ENCODE results near the gene NIPAL4.
"Not testable (repeated sequence)": the region's sequence is repeated elsewhere in the genome, so short reads cannot be mapped to it uniquely, and the experiment has no call there.

Gene NIPAL4

GRCh38 chr5:157459715-157460599, at the start of gene NIPAL4:
Gene NIPAL4, plus strand, starts transcription at chr5:157460213. Its CDS starts 108 bp downstream, at chr5:157460321.
- no peak for DNase-seq (ENCODE audit: low read depth, low spot score)
- TF ChIP-seq CTCF (IDR thresholded peaks at IDR 0.05; ENCODE audit: insufficient read depth, low read length, missing control alignments) = no peak
- POLR2A ChIA-PET = interaction anchor here (0.5 kb wide), 1 partner anchor 20 kb away, joined by 3 read pairs; no protein-coding TSS in a partner anchor
- peak within 1 kb of the TSS; percentile 62 for H3K4me3 ChIP-seq (ENCODE audit: low read depth, low read length)
- CTCF ChIA-PET = interaction anchor here (0.9 to 4.8 kb wide), 8 partner anchors 11 to 123 kb away, joined by 3 to 40 read pairs (median 3); no protein-coding TSS in a partner anchor

GRCh38 chr5:157415838-157416237, 44.2 kb upstream of the NIPAL4 start:
- no peak for TF ChIP-seq CTCF (IDR thresholded peaks at IDR 0.05; ENCODE audit: insufficient read depth, low read length, missing control alignments)
- ChIA-PET CTCF (interaction anchor here (1.0 to 1.2 kb wide), 3 partner anchors 9 to 62 kb away, joined by 3 to 6 read pairs (median 4); no protein-coding TSS in a partner anchor), POLR2A (no interaction called here)
- no peak for DNase-seq (ENCODE audit: low read depth, low spot score)
- H3K4me3 ChIP-seq (ENCODE audit: low read depth, low read length) = no peak overlapping the region

GRCh38 chr5:157419521-157419920, 40.5 kb upstream of the NIPAL4 start:
- CTCF ChIA-PET; DNase-seq (ENCODE audit: low read depth, low spot score); POLR2A ChIA-PET; H3K4me3 ChIP-seq (ENCODE audit: low read depth, low read length): not testable (repeated sequence)

- CTCF ChIA-PET = interaction anchor here (5.1 to 7.1 kb wide), 3 partner anchors 44 to 314 kb away, joined by 31 to 106 read pairs (median 36); partner anchors contain the start of gene LSM11
- POLR2A ChIA-PET; H3K4me3 ChIP-seq (ENCODE audit: low read depth, low read length); DNase-seq (ENCODE audit: low read depth, low spot score): not testable (repeated sequence)
Observed at GRCh38 chr5:157429920-157430319, 30.1 kb upstream of the NIPAL4 start.

GRCh38 chr5:157431544-157432200, 28.3 kb upstream of the NIPAL4 start:
- POLR2A ChIA-PET = interaction anchor here (1.1 kb wide), 1 partner anchor 38 kb away, joined by 3 read pairs; no protein-coding TSS in a partner anchor
- TF ChIP-seq CTCF (IDR thresholded peaks at IDR 0.05; ENCODE audit: insufficient read depth, low read length, missing control alignments) = peak; percentile 34
- DNase-seq (ENCODE audit: low read depth, low spot score) = peak; percentile 16
- CTCF ChIA-PET = interaction anchor here (0.6 to 7.1 kb wide), 31 partner anchors 8 to 312 kb away, joined by 3 to 106 read pairs (median 5); partner anchors contain the start of gene LSM11
- no peak overlapping the region for H3K4me3 ChIP-seq (ENCODE audit: low read depth, low read length)

GRCh38 chr5:157434096-157434495, 25.9 kb upstream of the NIPAL4 start:
- TF ChIP-seq CTCF (IDR thresholded peaks at IDR 0.05; ENCODE audit: insufficient read depth, low read length, missing control alignments) = no peak
- H3K4me3 ChIP-seq (ENCODE audit: low read depth, low read length) = no peak overlapping the region
- POLR2A ChIA-PET = no interaction called here
- no peak for DNase-seq (ENCODE audit: low read depth, low spot score)
- CTCF ChIA-PET = interaction anchor here (1.4 to 7.1 kb wide), 6 partner anchors 10 to 310 kb away, joined by 3 to 106 read pairs (median 34); partner anchors contain the start of gene LSM11

GRCh38 chr5:157443041-157443549, 16.9 kb upstream of the NIPAL4 start:
- no peak for DNase-seq (ENCODE audit: low read depth, low spot score)
- no peak for TF ChIP-seq CTCF (IDR thresholded peaks at IDR 0.05; ENCODE audit: insufficient read depth, low read length, missing control alignments)
- CTCF ChIA-PET = interaction anchor here (1.1 to 5.7 kb wide), 2 partner anchors 11 to 300 kb away, joined by 3 to 39 read pairs; partner anchors contain the start of gene LSM11
- POLR2A ChIA-PET = no interaction called here
- no peak overlapping the region for H3K4me3 ChIP-seq (ENCODE audit: low read depth, low read length)

All from AG04449 (cell line).